Measurements from ENCODE around the gene SMARCD2.

- no peak for TF ChIP-seq TAF1 (IDR thresholded peaks at IDR 0.05; ENCODE audit: borderline replicate concordance, insufficient read depth, low read length)
- TF ChIP-seq POLR2AphosphoS5 (IDR thresholded peaks at IDR 0.05; ENCODE audit: low read depth, low read length): no peak
- no peak for TF ChIP-seq FOXP2 (optimal IDR thresholded peaks at IDR 0.05; ENCODE audit: borderline replicate concordance, extremely low read depth, extremely low read length, insufficient read depth)
- TF ChIP-seq REST (IDR thresholded peaks at IDR 0.05; ENCODE audit: insufficient read depth in 1 of 2, low read depth in 2 of 2, low read length in 2 of 2): no peak
- TF ChIP-seq SIN3A (IDR thresholded peaks at IDR 0.05; ENCODE audit: borderline replicate concordance, insufficient read depth, low read length): no peak
Measured at GRCh38 chr17:63800783-63801182, 41.7 kb downstream of the SMARCD2 start.
